ENCODE measurements around the gene CMKLR1.

The CMKLR1 gene

GRCh38 chr12:108340037-108340436, 926 bp upstream of the CMKLR1 start:
- no peak for DNase-seq (ENCODE audit: extremely low read depth, low read depth)
- no peak for TF ChIP-seq CTCF (IDR thresholded peaks at IDR 0.05; ENCODE audit: low read depth, low read length, missing control alignments)
- H3K4me3 ChIP-seq (replicated peaks; ENCODE audit: low read depth, low read length): no peak overlapping the region

- DNase-seq (ENCODE audit: extremely low read depth, low read depth): no peak
- peak; percentile 47 for TF ChIP-seq CTCF (IDR thresholded peaks at IDR 0.05; ENCODE audit: low read depth, low read length, missing control alignments)
- no peak overlapping the region for H3K4me3 ChIP-seq (replicated peaks; ENCODE audit: low read depth, low read length)
These were observed 1.6 kb downstream of the CMKLR1 start for GRCh38 chr12:108337235-108338223.

- no peak for TF ChIP-seq CTCF (IDR thresholded peaks at IDR 0.05; ENCODE audit: low read depth, low read length, missing control alignments)
- DNase-seq (ENCODE audit: extremely low read depth, low read depth): no peak
These were observed 3.6 kb downstream of the CMKLR1 start for GRCh38 chr12:108335349-108336119.

GRCh38 chr12:108333898-108334699, 5.0 kb downstream of the CMKLR1 start:
- no peak overlapping the region for H3K4me3 ChIP-seq (replicated peaks; ENCODE audit: low read depth, low read length)
- DNase-seq (ENCODE audit: extremely low read depth, low read depth): peak; percentile 5
- no peak for TF ChIP-seq CTCF (IDR thresholded peaks at IDR 0.05; ENCODE audit: low read depth, low read length, missing control alignments)

More at GRCh38 chr12:108335349-108336119, 3.6 kb downstream of the CMKLR1 start:
- H3K4me3 ChIP-seq (replicated peaks; ENCODE audit: low read depth, low read length): no peak overlapping the region

- no peak for TF ChIP-seq CTCF (IDR thresholded peaks at IDR 0.05; ENCODE audit: low read depth, low read length, missing control alignments)
- no peak overlapping the region for H3K4me3 ChIP-seq (replicated peaks; ENCODE audit: low read depth, low read length)
- DNase-seq (ENCODE audit: extremely low read depth, low read depth): no peak
These were observed 6.2 kb downstream of the CMKLR1 start for GRCh38 chr12:108332791-108333382.

GRCh38 chr12:108328420-108328819, 10.7 kb downstream of the CMKLR1 start:
- H3K4me3 ChIP-seq (replicated peaks; ENCODE audit: low read depth, low read length): no peak overlapping the region
- no peak for TF ChIP-seq CTCF (IDR thresholded peaks at IDR 0.05; ENCODE audit: low read depth, low read length, missing control alignments)
- DNase-seq (ENCODE audit: extremely low read depth, low read depth): no peak
